Upper lobe of right lung (tissue), 1 donor: Measurements from ENCODE around the gene WDR53. TPM values are rescaled to one million over a fixed set of nuclear protein-coding genes. Genes with fewer than 3 reads are reported as not detected.

Experiments
- ATAC-seq: fragments of 200-7000 bp; cut with Tn5 transposase; one replicate; pipeline ENCODE4 v1.9.1; 2020; ENCODE audit warnings: mild to moderate bottlenecking, moderate library complexity
- DNase-seq: peaks from one replicate; pipeline ENCODE4 v3.0.0-alpha.2; 2020
- H3K27ac ChIP-seq: fragments of 200-600 bp; one replicate; pipeline ENCODE4 v1.8.0; 2022
- H3K27me3 ChIP-seq: fragments of 200-600 bp; one replicate; pipeline ENCODE4 v1.8.0; 2022; ENCODE audit warnings: mild to moderate bottlenecking
- H3K36me3 ChIP-seq: fragments of 200-600 bp; one replicate; pipeline ENCODE4 v1.8.0; 2022
- H3K4me1 ChIP-seq: fragments of 200-600 bp; one replicate; pipeline ENCODE4 v1.8.0; 2022
- H3K4me3 ChIP-seq: fragments of 200-600 bp; one replicate; pipeline ENCODE4 v1.8.0; 2022; ENCODE audit warnings: mild to moderate bottlenecking
- H3K9me3 ChIP-seq: fragments of 200-600 bp; one replicate; pipeline ENCODE4 v1.8.0; 2022
- CTCF ChIP-seq: fragments of 200-600 bp; IDR thresholded peaks from one replicate; pipeline ENCODE4 v1.8.0; 2022; ENCODE audit warnings: antibody characterized with exemption
- intact Hi-C: fragments of 100-400 bp; cut with DNase I; formaldehyde crosslinking; loops from one replicate; pipeline ENCODE4 v1.11.0; 2022
- total RNA-seq: library from RNA; stranded (reverse); fragmentation: NEBNext Ultra II Directional; extraction: Animal tissue kit (Norgen Biotek cat#: 25700); gene quantifications from one replicate; pipeline ENCODE4 v1.2.1, GENCODE V29; 2021
- donor health status: DM: no; HTN: yes; CAD: no; lungs with severe emphysema.

The WDR53 gene
- total RNA-seq, 1 donor from 2014 or later, result 13.8 TPM

GRCh38 chr3:196609343-196609775 lies 41.0 kb upstream of the WDR53 start:
- intact Hi-C loops, result no loop called here
- peak; percentile 100 for ATAC-seq
- H3K4me1 ChIP-seq, result peaks cover 13% of the 10 kb centered on the region
- H3K27ac ChIP-seq, result peak overlapping the region; percentile 51
- H3K36me3 ChIP-seq, result no peaks in the 10 kb centered on the region
- TF ChIP-seq CTCF, result peak; percentile 91
- no peaks in the 10 kb centered on the region for H3K27me3 ChIP-seq
- peak; percentile 96 for DNase-seq
- no peak overlapping the region for H3K4me3 ChIP-seq
- no peaks in the 10 kb centered on the region for H3K9me3 ChIP-seq

GRCh38 chr3:196608693-196609092 lies 40.3 kb upstream of the WDR53 start:
- intact Hi-C loops, result no loop called here
- Histone ChIP-seq H3K27me3 (no peaks in the 10 kb centered on the region), H3K36me3 (no peaks in the 10 kb centered on the region), H3K27ac (no peak overlapping the region), H3K9me3 (no peaks in the 10 kb centered on the region), H3K4me3 (no peak overlapping the region), H3K4me1 (peaks cover 13% of the 10 kb centered on the region)
- ATAC-seq (no peak), DNase-seq (no peak)
- TF ChIP-seq CTCF, result no peak

- no peaks in the 10 kb centered on the region for H3K9me3 ChIP-seq
- DNase-seq (no peak), ATAC-seq (no peak)
Measured at GRCh38 chr3:196604548-196604947, 36.2 kb upstream of the WDR53 start.

GRCh38 chr3:196603683-196604082 lies 35.3 kb upstream of the WDR53 start:
- Histone ChIP-seq H3K36me3 (no peaks in the 10 kb centered on the region), H3K9me3 (no peaks in the 10 kb centered on the region), H3K27me3 (no peaks in the 10 kb centered on the region), H3K27ac (no peak overlapping the region), H3K4me3 (no peak overlapping the region), H3K4me1 (no peaks in the 10 kb centered on the region)
- DNase-seq (no peak), ATAC-seq (no peak)
- TF ChIP-seq CTCF, result no peak
- intact Hi-C loops, result no loop called here

More at GRCh38 chr3:196604548-196604947, 36.2 kb upstream of the WDR53 start:
- Histone ChIP-seq H3K4me1 (peaks cover 2% of the 10 kb centered on the region), H3K36me3 (no peaks in the 10 kb centered on the region), H3K27me3 (no peaks in the 10 kb centered on the region), H3K4me3 (no peak overlapping the region), H3K27ac (no peak overlapping the region)
- intact Hi-C loops, result no loop called here
- no peak for TF ChIP-seq CTCF

GRCh38 chr3:196602673-196603072 lies 34.3 kb upstream of the WDR53 start:
- no peak for TF ChIP-seq CTCF
- intact Hi-C loops, result no loop called here

GRCh38 chr3:196600359-196600758 lies 32.0 kb upstream of the WDR53 start:
- no peak overlapping the region for H3K27ac ChIP-seq
- ATAC-seq, result no peak

More at GRCh38 chr3:196602673-196603072, 34.3 kb upstream of the WDR53 start:
- no peak overlapping the region for H3K4me3 ChIP-seq
- DNase-seq (no peak), ATAC-seq (no peak)
- no peaks in the 10 kb centered on the region for H3K27me3 ChIP-seq
- H3K36me3 ChIP-seq, result no peaks in the 10 kb centered on the region
- H3K4me1 ChIP-seq, result no peaks in the 10 kb centered on the region
- no peaks in the 10 kb centered on the region for H3K9me3 ChIP-seq
- H3K27ac ChIP-seq, result no peak overlapping the region

More at GRCh38 chr3:196600359-196600758, 32.0 kb upstream of the WDR53 start:
- no peak overlapping the region for H3K4me3 ChIP-seq
- no peak for TF ChIP-seq CTCF
- H3K36me3 ChIP-seq, result no peaks in the 10 kb centered on the region
- no peak for DNase-seq
- no peaks in the 10 kb centered on the region for H3K27me3 ChIP-seq
- intact Hi-C loops, result no loop called here
- no peaks in the 10 kb centered on the region for H3K4me1 ChIP-seq
- no peaks in the 10 kb centered on the region for H3K9me3 ChIP-seq
